ENCODE results near the gene ASCC2. TPM values are rescaled to one million over a fixed set of nuclear protein-coding genes. Genes with fewer than 3 reads are reported as not detected.

The ASCC2 gene
- total RNA-seq, 1 donor from 2014 or later = 81.3 TPM

DNA sequence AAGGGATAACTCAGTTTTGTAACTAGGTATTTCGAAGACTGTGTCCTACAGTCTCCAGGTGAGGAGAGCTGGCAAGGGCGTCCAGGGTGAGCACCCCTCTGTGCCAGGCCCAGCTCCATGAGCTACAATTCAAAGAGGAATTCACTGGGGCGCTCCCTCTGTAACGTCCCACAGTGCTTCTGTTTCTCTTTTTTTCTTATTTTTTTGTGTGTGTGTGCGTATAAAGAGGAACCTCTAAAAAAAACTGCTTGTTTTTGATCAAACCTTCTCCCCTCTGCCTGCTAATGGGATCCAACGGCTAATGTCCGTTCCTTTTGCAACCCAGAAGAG, 17.1 kb downstream of the ASCC2 start:
- H3K4me1 Mint-ChIP-seq = peaks cover 12% of the 10 kb centered on the region
- peak overlapping the region; percentile 79 for H3K27ac Mint-ChIP-seq
- intact Hi-C loops (cut with micrococcal nuclease) = loop anchor here (5.0 kb wide), 1 partner anchor 186 kb away; no protein-coding TSS in a partner anchor
- no peaks in the 10 kb centered on the region for H3K9me3 Mint-ChIP-seq
- H3K36me3 Mint-ChIP-seq (ENCODE audit: low read depth) = peaks cover 59% of the 10 kb centered on the region
- DNase-seq = no peak
- H3K27me3 Mint-ChIP-seq = no peaks in the 10 kb centered on the region
- no peak overlapping the region for H3K4me3 Mint-ChIP-seq

DNA sequence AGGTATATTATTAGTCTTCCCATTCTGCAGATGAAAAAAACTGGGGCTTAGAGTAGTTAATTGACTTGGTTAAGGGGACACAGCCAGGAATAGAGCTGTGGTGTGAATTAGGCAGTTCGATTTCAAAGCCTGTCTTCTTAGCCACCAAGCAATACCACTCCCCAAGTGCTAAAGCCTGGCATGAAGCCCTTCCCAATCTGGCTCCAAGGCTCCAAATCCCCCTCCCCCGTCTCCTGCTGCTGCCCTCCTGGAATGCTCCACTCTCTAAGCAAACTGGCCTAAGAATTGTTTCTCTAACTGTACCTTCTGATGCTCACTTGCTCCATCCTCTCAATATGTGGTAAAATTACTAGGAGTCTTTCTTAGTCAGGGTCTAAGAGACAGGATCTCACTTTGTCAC, 18.6 kb downstream of the ASCC2 start:
- H3K4me1 Mint-ChIP-seq = peaks cover 12% of the 10 kb centered on the region
- no peaks in the 10 kb centered on the region for H3K27me3 Mint-ChIP-seq
- intact Hi-C loops (cut with micrococcal nuclease) = no loop called here
- no peak overlapping the region for H3K27ac Mint-ChIP-seq
- no peak for DNase-seq
- peaks cover 59% of the 10 kb centered on the region for H3K36me3 Mint-ChIP-seq (ENCODE audit: low read depth)
- no peaks in the 10 kb centered on the region for H3K9me3 Mint-ChIP-seq
- no peak overlapping the region for H3K4me3 Mint-ChIP-seq

DNA sequence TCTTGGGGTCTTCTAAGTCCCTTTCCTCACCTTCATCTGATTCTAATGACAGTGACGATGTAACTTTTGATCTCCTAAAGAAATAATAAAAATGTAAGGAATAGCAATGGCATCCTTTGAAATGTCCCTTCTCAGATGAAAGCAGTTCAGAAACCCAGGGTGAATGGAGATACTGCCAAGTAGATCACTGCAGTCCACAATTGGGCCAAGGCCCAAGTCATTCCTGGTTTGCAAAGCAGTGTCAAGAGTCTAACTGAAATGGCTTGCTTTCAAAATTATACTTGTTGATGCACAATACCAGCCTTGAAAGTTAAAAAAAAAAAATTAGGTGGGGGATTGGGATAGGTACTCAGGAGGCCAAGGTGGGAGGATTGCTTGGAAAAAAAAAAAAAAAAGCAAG, 20.4 kb downstream of the ASCC2 start:
- no peak for DNase-seq
- Mint-ChIP-seq H3K4me1 (peaks cover 12% of the 10 kb centered on the region), H3K36me3 (ENCODE audit: low read depth) (peaks cover 65% of the 10 kb centered on the region), H3K27ac (peak overlapping the region; percentile 2), H3K9me3 (no peaks in the 10 kb centered on the region), H3K4me3 (no peak overlapping the region), H3K27me3 (no peaks in the 10 kb centered on the region)
- intact Hi-C loops (cut with micrococcal nuclease) = no loop called here

DNA sequence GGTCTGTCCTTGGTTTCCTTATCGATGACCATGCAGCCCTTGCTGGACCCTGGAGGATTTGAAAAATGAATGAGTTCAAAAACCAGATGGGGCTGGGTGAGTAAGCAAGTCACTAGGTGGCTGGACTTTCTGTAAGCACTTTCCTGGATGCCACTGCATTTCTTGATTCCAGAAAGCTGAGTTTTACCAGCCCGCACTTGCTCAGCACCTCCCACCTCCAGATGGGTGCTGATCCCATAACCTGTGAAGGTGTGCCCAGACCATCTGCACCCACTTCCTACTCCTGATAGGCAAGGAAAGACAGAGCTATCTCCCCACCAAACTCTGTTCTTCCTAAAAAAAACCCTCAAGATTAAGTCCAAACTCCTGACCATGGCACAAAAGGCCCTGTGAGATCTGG, 21.1 kb downstream of the ASCC2 start:
- H3K36me3 Mint-ChIP-seq (ENCODE audit: low read depth) = peaks cover 67% of the 10 kb centered on the region
- intact Hi-C loops (cut with micrococcal nuclease) = no loop called here
- H3K27me3 Mint-ChIP-seq = no peaks in the 10 kb centered on the region
- no peak for DNase-seq
- peaks cover 9% of the 10 kb centered on the region for H3K4me1 Mint-ChIP-seq
- H3K9me3 Mint-ChIP-seq = no peaks in the 10 kb centered on the region
- H3K27ac Mint-ChIP-seq = peak overlapping the region; percentile 2
- H3K4me3 Mint-ChIP-seq = no peak overlapping the region

DNA sequence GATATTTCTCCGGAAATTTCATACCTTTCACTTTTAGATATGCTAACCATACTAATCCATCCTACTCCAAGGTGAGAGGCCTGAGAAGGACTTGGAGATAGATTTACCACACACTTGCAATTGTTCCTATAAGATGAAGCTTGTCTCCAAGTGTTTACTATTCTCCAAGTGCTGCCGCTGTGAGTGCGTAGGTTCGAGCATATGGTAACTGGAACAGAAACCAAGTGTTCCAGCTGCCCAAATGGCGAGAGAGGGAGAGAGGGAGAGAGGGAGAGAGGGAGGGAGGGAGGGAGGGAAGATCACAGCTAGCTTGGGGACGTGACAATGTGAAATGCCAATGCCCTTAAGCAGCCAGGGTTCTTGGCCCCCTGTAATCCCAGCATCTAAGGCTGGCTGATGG, 21.5 kb downstream of the ASCC2 start:
- intact Hi-C loops (cut with micrococcal nuclease) = no loop called here
- peaks cover 70% of the 10 kb centered on the region for H3K36me3 Mint-ChIP-seq (ENCODE audit: low read depth)

DNA sequence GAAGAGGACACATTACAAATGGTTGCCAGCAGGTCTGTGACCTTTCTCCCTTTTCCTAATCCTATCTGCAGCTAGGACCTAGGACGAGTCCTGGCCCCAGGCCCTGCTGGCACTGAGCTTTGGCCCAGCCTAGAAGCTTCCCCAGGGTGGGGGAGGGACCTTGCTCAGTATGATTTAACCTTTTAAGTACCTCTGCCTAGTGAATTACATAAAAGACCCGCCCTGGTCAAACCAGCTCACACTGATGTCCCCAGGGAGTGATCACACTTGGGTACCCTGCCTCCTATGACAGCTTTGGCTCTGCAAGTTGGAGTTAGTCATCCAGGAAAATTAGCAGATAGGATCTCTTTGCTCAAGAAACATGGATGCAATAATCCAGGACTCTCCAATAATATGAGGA, 21.9 kb downstream of the ASCC2 start:
- Mint-ChIP-seq H3K36me3 (ENCODE audit: low read depth) (peaks cover 68% of the 10 kb centered on the region), H3K4me1 (peaks cover 3% of the 10 kb centered on the region), H3K27ac (no peak overlapping the region), H3K27me3 (no peaks in the 10 kb centered on the region), H3K4me3 (no peak overlapping the region), H3K9me3 (no peaks in the 10 kb centered on the region)
- no peak for DNase-seq
- intact Hi-C loops (cut with micrococcal nuclease) = no loop called here

More for the DNA sequence above, 21.5 kb downstream of the ASCC2 start:
- Mint-ChIP-seq H3K4me3 (no peak overlapping the region), H3K27ac (no peak overlapping the region), H3K27me3 (no peaks in the 10 kb centered on the region), H3K4me1 (peaks cover 7% of the 10 kb centered on the region), H3K9me3 (no peaks in the 10 kb centered on the region)
- no peak for DNase-seq

DNA sequence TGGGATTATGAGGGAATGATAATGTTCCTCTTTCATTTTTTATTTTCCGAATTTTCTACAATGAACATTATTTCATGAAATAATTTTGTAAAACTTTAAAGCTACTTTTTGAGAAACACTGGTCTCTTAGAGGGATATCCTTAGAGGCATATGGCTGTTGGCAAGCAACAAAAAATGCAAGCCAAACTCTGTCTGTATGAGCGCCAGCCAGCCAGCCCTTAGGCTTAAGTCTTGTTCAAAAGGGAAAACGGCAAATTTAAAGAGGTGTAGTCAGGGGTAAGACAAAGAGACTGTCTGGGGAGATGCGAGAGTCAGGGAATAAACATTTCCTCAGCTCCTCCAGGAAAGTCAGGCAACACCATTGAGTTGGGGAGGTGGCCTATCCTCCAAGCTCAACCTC, 22.5 kb downstream of the ASCC2 start:
- Mint-ChIP-seq H3K36me3 (ENCODE audit: low read depth) (peaks cover 69% of the 10 kb centered on the region), H3K27me3 (no peaks in the 10 kb centered on the region), H3K27ac (no peak overlapping the region), H3K9me3 (no peaks in the 10 kb centered on the region), H3K4me3 (no peak overlapping the region), H3K4me1 (no peaks in the 10 kb centered on the region)
- no peak for DNase-seq
- intact Hi-C loops (cut with micrococcal nuclease) = no loop called here

DNA sequence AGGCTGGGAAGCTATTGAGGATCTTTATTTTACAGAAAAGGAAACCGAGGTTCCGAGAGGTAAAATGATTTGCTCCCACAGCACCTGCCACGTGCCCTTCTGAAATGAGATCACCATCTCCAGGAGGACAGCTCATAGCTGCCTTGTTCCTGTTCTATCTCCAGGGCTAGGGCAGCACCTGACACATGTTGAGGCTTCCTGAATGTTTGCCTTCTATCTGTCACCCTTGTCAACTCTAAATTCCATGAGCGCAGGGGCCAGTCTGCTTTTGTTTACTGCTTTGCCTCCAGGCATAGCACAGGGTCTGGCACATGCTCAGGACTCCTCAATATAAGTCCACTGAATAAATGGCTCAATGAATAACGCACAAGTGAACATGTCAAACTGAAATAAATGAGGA, 24.1 kb downstream of the ASCC2 start:
- Mint-ChIP-seq H3K9me3 (no peaks in the 10 kb centered on the region), H3K4me1 (no peaks in the 10 kb centered on the region), H3K36me3 (ENCODE audit: low read depth) (peaks cover 70% of the 10 kb centered on the region), H3K27me3 (no peaks in the 10 kb centered on the region), H3K4me3 (no peak overlapping the region), H3K27ac (no peak overlapping the region)
- no peak for DNase-seq
- intact Hi-C loops (cut with micrococcal nuclease) = no loop called here

DNA sequence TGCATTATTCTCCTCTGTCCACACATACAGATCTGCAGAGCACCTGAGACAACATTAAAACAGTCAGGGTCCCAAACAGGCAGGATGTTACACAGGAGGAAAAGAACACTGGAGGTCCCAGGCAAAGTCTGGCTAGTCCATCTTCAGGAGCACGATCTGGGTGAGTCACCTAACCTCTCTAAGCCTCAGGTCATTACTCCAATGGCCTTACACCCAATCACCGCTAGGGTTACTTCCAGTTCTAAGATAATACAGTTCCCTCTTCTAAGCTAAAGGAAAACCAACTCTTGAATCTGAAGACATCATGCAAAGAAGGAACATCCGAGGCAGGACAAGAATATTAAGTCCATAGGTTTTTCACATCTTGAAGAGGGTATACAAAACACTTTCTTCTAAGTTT, 24.5 kb downstream of the ASCC2 start:
- Mint-ChIP-seq H3K27me3 (no peaks in the 10 kb centered on the region), H3K27ac (no peak overlapping the region), H3K36me3 (ENCODE audit: low read depth) (peaks cover 68% of the 10 kb centered on the region), H3K4me1 (no peaks in the 10 kb centered on the region), H3K4me3 (no peak overlapping the region), H3K9me3 (no peaks in the 10 kb centered on the region)
- no peak for DNase-seq
- intact Hi-C loops (cut with micrococcal nuclease) = no loop called here

DNA sequence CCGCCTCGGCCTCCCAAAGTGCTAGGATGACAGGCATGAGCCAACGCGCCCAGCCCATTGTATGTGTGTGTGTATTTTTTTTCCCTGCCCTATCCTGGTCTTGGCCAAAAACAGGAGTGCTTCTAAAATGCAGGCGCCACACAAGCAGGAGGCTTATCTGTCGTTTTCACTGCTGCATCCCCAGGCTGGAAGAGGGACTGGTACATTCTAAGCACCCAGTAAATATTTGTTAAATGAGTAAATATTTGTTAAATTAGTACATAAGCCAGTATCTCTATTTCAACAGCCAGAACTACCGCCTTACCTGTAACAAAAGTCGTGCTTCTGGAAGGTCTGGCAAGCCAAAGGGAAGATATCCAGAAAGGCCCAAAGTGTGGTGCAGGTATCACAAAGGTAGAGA, 24.9 kb downstream of the ASCC2 start:
- no peaks in the 10 kb centered on the region for H3K4me1 Mint-ChIP-seq
- no peaks in the 10 kb centered on the region for H3K9me3 Mint-ChIP-seq

DNA sequence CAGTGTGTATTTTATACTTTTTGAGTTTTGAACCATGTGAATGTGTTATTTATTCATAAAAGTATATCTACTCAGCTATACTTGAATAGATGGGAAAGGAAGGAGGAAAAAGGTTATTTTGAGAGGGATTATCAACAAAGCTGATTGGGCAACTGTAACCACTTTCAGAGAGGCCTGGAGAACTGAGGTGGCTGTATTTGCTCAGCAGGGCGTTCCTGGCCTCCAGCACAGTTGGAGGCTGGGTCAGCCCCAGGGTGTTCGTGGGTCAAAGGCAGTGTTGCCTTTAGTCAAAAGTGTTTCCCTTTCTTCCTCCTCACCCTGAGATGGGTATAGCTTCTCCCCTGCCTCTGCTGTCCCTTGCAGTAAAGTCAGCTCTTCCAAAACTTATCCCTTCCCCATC, 26.7 kb downstream of the ASCC2 start:
- H3K27ac Mint-ChIP-seq = no peak overlapping the region
- H3K4me1 Mint-ChIP-seq = no peaks in the 10 kb centered on the region
- no peak for DNase-seq
- H3K4me3 Mint-ChIP-seq = no peak overlapping the region
- H3K9me3 Mint-ChIP-seq = no peaks in the 10 kb centered on the region
- intact Hi-C loops (cut with micrococcal nuclease) = no loop called here
- peaks cover 61% of the 10 kb centered on the region for H3K36me3 Mint-ChIP-seq (ENCODE audit: low read depth)
- no peaks in the 10 kb centered on the region for H3K27me3 Mint-ChIP-seq

More for the DNA sequence above, 24.9 kb downstream of the ASCC2 start:
- H3K36me3 Mint-ChIP-seq (ENCODE audit: low read depth) = peaks cover 67% of the 10 kb centered on the region
- intact Hi-C loops (cut with micrococcal nuclease) = no loop called here
- H3K27me3 Mint-ChIP-seq = no peaks in the 10 kb centered on the region
- no peak overlapping the region for H3K27ac Mint-ChIP-seq
- DNase-seq = no peak
- H3K4me3 Mint-ChIP-seq = no peak overlapping the region

DNA sequence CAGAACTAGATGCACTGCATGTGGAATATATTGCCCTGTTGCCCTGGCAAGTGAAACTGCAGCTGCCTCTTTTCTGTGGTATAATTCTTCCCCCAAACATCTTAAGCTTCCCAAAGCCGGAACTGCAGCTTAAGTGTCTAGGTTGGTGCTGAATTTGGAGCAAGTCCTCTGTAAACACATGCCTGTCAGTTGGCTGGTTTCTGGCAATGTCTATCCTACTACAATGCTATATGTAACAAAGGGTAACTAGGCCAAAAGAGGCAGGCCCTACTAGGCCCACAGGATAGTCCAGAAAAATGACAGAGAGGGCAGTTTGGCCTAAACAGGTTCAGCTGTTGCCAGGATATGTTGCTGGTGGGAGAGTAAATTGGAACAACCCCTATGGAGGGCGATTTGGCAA, 27.9 kb downstream of the ASCC2 start:
- Mint-ChIP-seq H3K27ac (no peak overlapping the region), H3K4me3 (no peak overlapping the region), H3K9me3 (no peaks in the 10 kb centered on the region), H3K36me3 (ENCODE audit: low read depth) (peaks cover 64% of the 10 kb centered on the region), H3K27me3 (no peaks in the 10 kb centered on the region), H3K4me1 (no peaks in the 10 kb centered on the region)
- intact Hi-C loops (cut with micrococcal nuclease) = no loop called here
- no peak for DNase-seq

DNA sequence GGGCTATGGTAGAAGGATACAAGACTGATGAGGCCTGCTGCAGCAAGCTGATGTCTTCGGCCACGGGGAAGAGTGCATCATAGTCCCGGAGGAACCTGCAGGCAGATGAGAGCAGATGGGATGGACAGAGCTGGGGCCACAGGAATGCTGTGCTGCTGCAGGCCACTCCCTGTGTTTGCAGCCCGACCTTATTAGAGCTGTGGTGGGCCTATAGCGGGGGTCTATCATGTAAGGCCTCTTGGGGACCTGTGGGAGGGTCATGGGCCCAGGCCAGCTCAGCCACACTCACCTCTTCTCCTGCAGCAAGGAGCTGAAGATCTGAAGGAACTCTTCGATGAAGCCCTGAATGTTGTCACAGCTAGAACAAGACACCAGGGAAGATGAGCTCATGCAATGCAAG, 31.9 kb downstream of the ASCC2 start:
- peaks cover 54% of the 10 kb centered on the region for H3K36me3 Mint-ChIP-seq (ENCODE audit: low read depth)
- H3K4me1 Mint-ChIP-seq = no peaks in the 10 kb centered on the region

DNA sequence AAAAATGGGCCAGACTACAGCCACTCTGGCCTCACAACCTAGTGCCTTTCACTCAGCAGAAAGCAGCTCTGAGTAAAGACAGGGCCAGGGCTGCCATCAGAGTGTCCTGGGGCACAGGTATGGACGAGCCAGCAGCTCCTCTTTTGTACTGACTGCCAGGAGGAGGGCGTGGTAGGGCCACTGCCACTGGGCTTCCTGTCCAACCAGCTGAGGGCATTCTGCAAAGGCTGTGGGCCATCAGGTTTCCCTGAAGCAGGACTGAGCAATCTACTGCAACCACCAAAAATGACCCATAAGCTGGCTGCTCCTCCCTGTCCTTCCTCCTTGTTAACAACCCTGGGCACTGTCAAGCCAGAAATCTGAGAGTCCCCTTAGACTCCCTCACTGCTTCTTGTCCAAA, 33.1 kb downstream of the ASCC2 start:
- intact Hi-C loops (cut with micrococcal nuclease) = no loop called here
- DNase-seq = no peak
- no peaks in the 10 kb centered on the region for H3K27me3 Mint-ChIP-seq
- H3K4me1 Mint-ChIP-seq = no peaks in the 10 kb centered on the region
- no peaks in the 10 kb centered on the region for H3K9me3 Mint-ChIP-seq
- peaks cover 57% of the 10 kb centered on the region for H3K36me3 Mint-ChIP-seq (ENCODE audit: low read depth)
- no peak overlapping the region for H3K27ac Mint-ChIP-seq
- H3K4me3 Mint-ChIP-seq = no peak overlapping the region

More for the DNA sequence above, 31.9 kb downstream of the ASCC2 start:
- intact Hi-C loops (cut with micrococcal nuclease) = no loop called here
- DNase-seq = no peak
- Mint-ChIP-seq H3K9me3 (no peaks in the 10 kb centered on the region), H3K27ac (peak overlapping the region; percentile 45), H3K4me3 (no peak overlapping the region), H3K27me3 (no peaks in the 10 kb centered on the region)

DNA sequence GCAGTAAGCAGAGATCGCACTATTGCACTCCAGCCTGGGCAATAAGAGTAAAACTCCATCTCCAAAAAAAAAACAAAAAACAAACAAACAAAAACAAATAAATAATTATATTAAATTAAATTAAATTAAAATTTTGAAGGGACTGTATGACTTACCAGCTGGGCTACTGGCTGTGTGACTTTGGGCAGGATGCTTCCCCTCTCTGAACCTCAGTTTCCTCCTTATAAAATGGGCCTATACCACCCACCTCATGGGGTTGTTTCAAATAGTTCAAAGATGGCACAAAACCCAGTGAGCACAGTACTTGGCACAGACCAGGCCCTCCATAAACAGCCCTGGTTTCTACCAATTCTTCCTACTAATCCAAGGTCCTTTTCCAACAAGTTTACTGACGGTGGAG, 34.9 kb downstream of the ASCC2 start:
- Mint-ChIP-seq H3K4me3 (no peak overlapping the region), H3K9me3 (no peaks in the 10 kb centered on the region), H3K27me3 (no peaks in the 10 kb centered on the region), H3K4me1 (peaks cover 7% of the 10 kb centered on the region), H3K27ac (no peak overlapping the region), H3K36me3 (ENCODE audit: low read depth) (peaks cover 63% of the 10 kb centered on the region)
- no peak for DNase-seq
- intact Hi-C loops (cut with micrococcal nuclease) = no loop called here
